Upper lobe of left lung (tissue), 4 donors: ENCODE data around the gene PLEKHG7.

Experiments
- POLR2A ChIP-seq, 4 donors: fragments of 450-650 bp; IDR thresholded peaks; one replicate each; pipeline ENCODE4 v1.5.1; 2016 to 2017; ENCODE audit warnings: antibody characterized with exemption in 4 of 4, mild to moderate bottlenecking in 2 of 4
- POLR2AphosphoS5 ChIP-seq, 2 donors: sonication (generic); formaldehyde crosslinking; IDR thresholded peaks; one replicate each; pipeline ENCODE4 v1.5.1; 2017; ENCODE audit warnings: antibody characterized with exemption in 2 of 2
- TF ChIP-seq, protein P1 (sequence below), 6 experiments: fragments of 450-650 bp in 4 of 6; fragments of 200-600 bp in 2 of 6; sonication (generic) in 2 of 6; IDR thresholded peaks; one replicate each; pipeline ENCODE4 v1.5.1; 2016 to 2019; ENCODE audit warnings: antibody characterized with exemption in 6 of 6

DNA sequence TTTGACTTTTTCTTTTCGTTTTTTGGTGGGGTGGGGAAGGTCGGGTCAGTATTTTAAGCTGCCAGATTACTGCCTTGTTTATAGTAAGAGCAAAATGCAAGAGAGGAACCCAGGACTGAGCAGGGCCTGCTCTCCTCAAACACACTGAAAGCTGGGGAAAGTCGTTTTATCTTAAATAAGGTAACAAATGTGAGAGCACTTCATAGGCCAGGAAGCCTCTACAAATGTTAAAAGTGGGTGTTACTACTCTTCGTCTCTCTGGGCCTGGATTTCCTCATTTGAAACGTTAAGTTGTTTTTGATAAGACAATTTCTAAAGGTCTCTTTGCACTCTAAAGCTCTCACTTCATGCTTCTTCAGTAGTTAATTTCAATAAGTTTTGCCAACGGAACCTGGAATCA, 33.8 kb downstream of the PLEKHG7 start:
- TF ChIP-seq, protein P1, sequence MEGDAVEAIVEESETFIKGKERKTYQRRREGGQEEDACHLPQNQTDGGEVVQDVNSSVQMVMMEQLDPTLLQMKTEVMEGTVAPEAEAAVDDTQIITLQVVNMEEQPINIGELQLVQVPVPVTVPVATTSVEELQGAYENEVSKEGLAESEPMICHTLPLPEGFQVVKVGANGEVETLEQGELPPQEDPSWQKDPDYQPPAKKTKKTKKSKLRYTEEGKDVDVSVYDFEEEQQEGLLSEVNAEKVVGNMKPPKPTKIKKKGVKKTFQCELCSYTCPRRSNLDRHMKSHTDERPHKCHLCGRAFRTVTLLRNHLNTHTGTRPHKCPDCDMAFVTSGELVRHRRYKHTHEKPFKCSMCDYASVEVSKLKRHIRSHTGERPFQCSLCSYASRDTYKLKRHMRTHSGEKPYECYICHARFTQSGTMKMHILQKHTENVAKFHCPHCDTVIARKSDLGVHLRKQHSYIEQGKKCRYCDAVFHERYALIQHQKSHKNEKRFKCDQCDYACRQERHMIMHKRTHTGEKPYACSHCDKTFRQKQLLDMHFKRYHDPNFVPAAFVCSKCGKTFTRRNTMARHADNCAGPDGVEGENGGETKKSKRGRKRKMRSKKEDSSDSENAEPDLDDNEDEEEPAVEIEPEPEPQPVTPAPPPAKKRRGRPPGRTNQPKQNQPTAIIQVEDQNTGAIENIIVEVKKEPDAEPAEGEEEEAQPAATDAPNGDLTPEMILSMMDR (IDR thresholded peaks at IDR 0.05): no peak
- no peak for TF ChIP-seq POLR2A (IDR thresholded peaks at IDR 0.05)
- TF ChIP-seq POLR2AphosphoS5 (IDR thresholded peaks at IDR 0.05): no peak
